NCI-H524 (cell line): ENCODE measurements around the gene OXGR1.
"Not testable (repeated sequence)": the region's sequence is repeated elsewhere in the genome, so short reads cannot be mapped to it uniquely, and the experiment has no call there.

Source experiments
- DNase-seq, 2 experiments: peaks; one replicate each; lab custom pipeline; 2025; lab: John Stamatoyannopoulos, UW

The OXGR1 gene

DNA sequence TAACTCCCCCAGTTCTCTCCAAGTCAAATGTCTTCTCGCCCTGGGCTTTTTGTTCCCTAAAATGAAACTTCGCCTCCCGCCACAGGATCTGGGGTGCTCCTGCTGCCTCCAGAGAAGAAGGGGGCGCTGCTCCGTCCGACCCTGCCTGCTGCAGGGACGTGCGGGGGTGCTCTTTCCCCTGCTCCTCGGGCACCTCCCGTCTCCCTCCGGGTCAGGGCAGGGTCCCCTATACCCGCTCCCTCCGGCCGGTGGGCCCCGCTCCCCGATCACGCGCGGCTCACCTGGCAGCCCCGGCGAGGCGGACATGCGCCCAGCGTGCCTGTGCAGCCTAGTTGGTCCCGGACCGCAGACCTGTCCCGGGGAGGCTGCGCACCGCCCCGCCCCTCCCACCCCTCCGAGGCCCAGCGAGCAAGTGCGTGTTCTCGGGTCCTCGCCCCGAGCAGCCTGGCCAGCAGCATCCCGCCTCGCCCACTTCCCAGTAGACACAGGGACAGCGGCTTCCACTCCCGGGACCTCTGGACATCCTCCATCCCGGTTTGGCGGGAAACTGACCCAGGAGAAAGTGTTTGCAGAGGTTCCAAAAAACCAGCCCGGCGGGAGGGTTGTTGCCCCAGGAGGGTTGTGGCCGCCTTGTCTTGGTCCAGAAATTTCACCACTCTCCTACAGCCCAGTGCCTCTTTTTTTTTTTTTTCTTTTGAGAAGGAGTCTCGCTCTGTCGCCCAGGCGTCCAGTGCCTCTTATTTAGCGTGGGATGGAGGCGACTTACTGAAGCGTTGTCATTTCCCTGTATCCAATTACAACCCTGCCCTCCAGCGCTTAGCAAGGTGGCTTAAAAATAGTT is at the start of gene OXGR1:
OXGR1 (minus strand) TSS at position 460 of the 841 bp plus-strand sequence. CDS start 6,717 bp downstream, outside the sequence.
- peak in 1 of 2 experiments; percentile 37 for DNase-seq

DNA sequence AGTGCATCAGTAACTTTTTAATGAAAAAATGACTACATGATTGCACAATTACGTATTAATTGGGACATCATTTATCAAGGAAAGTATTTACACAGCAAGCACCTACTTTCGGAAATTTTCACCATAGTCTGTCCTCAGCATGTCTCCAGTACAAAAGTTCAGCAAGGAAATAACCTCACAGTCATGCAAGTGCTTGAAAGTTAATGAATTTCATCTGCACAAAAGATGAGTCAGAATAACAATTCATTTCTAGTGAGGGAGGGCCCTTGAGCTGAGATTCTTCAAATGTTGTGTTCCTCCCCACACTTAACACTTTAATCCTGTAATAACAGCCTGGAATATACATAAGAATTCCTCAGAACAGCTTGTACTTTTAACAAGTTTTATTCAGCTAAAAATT is 49.0 kb upstream of the OXGR1 start:
- DNase-seq: no peak

DNA sequence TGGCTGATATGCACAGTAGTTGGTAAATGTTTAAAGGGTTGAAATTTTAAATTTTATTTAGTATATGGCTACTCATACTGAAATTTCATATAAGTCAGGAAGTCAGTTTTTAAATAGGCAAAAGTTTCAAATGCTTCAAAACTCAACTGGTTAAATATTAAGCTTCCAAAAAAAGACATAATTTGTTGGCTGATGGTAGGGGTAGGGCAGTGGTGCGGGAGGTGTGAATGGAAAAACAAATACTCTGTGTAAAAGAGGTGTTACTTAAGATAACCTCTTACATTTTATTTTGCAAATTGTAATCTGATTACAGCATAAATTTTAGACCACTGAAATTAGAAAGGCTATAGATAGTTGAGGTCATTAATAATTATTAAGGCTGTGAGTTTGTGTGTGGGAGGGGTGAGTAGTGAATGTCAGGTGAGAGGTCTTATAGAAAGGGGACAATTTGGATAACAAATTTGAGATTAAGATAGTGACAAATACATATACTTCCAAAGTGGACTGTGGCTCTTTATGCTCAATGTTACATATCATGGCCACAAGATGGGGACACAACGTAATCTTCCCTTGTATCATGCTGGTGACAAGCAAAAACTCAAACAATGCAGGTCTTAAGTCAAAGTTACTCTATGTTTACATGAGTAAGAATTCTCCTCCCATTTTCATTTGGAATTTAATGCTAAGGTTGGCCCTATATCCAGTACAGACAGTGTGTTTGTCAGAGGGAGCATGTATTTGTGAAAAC is 36.6 kb upstream of the OXGR1 start:
- peak; percentile 40 to 63 for DNase-seq

DNA sequence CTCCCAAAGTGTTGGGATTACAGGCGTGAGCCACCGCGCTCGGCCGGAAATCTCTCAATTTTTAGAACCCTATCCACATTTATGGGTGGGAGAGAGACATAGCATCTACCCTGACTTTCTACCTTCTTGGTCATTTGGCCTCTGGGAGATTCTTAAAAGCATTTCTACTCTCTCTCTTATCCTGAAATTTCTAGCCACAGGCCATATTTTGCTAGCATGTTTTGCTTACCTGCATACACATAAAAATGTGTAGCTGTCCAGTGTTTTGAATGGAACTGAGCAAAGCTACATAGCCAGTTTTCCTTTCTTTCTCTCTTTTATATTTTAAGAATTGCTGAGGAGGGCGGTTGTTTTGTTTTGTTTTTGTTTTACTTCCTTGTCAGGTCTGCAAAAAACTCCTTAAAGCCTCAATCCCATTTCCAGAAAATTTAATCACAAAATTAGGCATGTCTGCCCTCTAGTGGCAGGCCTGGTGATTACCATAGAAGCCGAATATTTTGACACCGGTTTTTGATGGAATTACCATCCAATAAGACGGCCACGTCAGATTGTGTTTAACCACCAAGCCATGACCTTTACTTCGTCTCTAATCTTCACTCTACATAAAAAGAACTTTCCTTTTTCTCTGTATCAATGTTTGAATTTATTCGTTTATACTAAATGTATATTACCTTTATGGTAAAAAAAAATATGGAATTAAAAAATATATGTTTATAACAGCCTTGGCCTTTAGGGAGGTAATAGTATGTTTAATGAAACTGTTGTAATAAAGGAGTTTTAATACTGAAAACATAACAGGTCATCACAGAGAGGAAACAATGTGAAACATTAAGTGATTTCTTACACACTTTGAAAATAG is 34.4 kb upstream of the OXGR1 start:
- DNase-seq: peak in 1 of 2 experiments; percentile 67

DNA sequence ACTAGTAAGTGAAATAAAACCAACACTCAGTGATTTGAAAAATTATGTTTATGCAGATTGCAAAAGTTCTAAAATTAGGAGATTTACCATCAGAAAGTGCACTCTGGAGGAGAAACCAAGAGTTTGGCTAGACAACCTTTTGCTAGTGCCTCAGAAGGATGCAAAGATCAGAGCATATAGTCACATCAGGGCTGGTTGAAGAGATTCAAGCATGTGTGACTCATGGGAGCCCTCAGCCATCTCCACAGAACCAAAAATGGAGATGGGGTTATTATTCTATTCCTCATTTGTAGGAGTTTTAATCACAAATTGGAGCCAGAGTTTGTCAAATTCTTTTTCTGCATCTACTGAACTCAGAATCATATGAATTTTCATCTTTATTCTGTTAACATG is 32.9 kb upstream of the OXGR1 start:
- no peak for DNase-seq

DNA sequence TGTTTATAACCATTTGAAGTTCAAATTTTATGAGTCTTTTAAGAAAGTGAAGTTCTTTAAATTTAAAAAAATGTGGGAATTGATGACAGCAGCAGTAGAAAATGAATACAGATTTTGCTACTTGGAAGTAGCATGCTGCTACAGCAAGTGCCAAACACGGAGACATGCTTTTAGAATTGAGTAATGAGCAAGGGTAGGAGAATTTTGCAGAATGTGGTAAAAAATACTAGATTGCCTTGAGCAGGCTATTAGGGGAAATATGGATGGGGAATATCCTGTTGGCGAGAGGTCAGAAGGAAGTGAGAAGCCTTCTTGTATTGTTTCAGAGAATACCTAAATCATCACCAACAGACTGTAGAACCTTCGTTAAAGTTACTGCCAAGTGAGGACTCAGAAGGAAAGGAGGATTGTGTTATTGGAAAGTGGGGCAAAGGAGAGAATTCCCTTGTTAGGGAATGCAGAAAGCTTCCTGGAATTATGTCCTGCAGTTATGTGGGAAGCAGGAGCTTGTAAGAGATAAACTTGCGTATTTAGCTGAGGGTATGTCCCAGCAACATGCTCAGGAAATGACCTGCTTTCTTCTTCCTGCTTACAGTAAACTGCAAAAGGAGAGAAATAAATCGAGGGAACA is 32.4 kb upstream of the OXGR1 start:
- DNase-seq: no peak

DNA sequence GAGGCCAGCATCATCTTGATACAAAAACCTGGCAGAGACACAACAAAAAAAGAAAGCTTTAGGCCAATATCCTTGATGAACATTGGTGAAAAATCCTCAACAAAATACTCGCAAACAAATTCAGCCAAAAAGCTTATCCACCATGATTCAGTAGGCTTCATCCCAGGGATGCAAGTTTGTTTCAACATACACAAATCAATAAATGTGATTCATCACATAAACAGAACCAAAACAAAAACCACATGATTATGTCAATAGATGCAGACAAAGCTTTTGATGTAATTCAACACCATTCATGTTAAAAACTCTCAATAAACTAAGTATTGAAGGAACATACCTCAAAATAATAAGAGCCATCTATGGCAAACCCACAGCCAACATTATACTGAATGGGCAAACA is 29.5 kb upstream of the OXGR1 start:
- not testable (repeated sequence) for DNase-seq

DNA sequence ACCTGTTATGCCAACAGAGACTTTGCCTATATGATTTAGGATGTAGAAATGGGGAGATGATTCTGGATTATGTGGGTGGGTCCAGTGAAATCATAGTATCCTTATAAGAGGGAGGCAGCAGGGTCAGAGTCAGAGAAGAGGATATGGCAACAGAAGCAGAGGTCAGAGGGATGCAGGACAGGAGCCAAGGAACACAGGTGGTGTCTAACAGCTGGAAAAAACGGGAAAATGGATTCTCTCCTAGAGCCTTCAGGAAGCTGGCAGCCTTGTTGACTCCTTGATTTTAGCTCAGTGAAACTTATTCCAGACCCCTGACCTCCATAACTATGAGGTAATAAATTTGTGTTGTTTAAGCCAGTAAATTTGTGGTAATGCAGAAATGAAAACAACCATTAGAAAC is 28.8 kb upstream of the OXGR1 start:
- no peak for DNase-seq

DNA sequence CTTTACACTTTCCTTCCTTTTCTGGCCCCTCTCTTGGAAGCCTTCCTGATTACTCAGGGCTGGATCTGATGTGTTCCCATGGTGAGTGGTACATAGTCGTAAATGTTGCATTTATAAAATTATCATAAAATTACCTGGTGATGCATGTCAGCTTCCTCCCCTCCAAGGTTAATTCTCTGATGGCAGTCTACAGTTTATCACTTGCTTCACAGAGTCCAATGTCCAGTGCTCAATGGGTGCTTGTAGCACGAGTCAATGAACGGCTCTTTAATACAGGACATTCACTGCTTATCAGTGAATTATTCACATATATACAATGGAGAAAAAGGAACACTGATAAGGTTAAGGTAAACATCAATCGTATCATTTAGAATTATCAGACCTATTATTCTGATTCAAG is 27.0 kb upstream of the OXGR1 start:
- DNase-seq: no peak

DNA sequence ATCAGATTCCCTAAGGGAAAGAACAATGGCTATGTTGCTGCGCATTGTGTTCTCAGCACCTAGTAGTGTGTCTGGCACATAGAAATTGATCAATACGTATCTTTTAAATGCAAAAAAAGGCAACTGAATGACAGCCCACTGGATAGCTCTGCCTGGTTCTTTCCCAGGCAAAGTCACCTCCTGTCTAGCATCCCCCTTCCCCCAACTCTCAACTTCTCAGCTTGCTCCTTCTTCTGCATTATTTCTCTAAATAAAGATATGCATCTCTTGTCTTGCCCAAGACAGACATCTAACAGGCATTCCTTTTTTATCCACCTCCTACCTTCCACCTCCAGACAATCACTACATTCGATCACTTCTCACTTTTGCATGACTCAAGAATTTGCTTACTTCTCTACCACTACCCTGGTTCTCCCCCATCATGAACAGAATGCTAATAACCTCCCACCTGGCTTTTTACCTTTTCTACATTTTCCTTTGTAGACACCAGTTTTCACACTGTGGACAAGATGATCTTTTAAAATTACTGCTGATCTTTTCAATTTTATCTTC is 26.5 kb upstream of the OXGR1 start:
- no peak for DNase-seq

DNA sequence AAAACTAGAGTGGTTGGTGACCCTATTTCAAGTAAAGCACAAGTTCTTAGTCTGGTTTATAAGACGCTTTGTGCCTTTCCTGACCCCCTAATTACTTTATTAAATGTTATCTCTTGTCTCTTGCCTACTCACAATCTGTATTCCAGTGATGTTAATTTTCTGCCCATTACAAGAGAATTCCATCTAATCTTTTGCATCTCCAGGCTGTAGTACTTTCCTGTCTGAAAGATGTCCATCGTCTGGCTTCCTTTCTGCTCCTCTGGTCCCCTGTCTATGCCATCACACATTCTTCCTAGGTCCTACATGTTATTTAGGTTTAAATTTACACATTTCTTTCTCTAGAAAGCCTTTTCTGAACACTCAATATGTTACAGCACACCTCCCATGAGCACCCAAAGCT is 25.9 kb upstream of the OXGR1 start:
- DNase-seq: no peak

DNA sequence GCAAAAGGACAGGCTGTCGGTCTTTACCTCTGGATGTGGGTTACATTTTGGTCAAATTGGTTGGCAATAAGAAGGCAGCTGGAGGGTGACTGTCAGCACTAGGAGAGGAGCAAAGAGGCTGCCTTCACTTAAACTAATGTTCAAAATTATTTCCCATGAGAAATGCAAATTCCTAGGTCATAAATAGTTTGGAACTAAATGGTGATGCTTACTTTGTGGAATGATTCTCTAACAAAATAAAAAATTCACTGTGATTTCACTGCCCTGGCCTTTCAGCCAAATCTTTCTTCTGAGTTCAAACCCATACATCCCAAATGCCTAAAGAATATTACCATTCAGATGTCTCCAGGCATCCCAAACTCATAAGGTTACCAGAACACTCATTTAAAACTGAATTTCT is 25.0 kb upstream of the OXGR1 start:
- no peak for DNase-seq

DNA sequence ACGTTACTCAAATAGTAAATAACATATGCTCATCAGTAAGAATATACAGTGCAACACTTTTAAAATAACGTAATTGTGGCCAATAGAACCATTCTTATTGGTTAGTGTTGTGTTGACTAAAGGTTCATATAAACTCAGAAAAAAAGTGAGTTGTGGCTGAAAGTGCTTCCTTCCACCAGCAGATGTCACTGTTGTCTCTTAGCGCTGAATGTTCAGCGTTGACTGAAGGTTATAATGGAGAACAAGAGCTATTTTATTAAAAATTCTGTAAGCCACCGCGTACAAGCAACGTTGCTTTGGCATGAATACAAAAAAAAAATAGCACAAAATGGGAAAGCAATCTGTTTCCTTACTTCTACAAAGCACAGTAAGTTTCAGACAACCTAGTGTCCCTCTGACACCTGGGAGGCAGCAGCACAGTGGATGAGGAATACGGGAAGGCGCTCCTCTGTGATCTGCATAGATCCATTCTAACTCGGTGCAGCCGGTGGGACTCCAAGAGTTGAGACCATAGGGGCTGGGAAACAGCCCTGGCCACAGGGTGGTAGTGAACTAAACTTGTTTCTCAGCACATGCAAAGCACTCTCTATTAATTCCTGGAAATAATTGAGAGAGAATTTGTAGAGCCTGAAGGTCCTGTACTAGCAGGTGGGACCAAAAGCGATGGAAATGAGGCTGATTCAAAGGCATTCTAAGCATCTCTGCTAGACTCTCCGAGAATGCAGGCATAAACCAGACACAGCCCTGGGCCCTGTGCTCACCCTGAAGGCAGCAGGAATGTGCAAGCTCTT is 23.9 kb upstream of the OXGR1 start:
- peak in 1 of 2 experiments; percentile 56 for DNase-seq

DNA sequence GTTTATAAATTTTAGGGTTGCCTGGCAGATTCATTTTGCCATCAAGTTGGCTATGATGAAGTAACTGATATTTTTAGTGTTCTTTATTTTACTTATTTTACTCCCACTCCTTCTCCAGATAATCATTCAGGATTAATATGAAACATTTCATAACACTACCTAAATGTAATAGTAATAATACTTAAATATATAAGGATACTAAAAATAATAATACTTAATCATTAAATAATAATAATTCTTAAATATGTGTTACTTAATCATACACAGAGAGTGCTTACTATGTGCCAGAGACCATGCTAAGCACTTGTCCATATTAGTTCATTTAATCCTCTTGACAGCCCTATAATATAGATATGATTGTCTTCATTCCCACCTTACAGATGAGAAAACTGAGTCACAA is 23.0 kb upstream of the OXGR1 start:
- DNase-seq: no peak

DNA sequence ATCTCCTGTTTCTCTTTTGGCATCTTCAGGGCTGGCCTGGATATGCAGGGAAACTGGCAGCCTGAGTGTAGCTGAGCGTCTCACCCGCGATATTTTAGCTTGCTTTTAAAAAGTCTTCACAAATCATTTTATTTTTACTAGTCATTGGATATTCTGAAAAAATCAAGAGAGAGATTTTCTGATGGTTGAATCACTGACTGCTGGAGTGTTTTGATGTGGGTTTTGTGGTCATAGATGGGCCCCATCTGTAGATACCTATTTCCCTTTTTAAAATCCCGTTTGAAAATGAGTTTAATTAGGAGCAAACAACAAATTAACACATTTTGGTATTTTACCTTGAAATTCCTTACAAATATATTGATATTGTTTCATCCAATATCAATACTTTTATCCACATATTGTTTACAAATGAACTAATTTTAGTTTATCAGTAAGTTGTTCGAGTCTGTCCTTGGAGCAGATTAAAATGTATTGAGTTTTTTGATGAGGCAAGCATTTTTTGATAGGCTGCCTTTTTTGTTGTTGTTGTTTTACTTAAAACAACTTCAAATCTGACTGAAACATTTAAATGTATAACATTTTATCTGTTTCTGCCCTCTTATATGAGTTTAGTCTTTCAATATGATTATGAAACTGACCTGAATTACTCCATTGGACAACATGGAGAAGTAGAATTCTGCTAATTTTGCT is 21.5 kb upstream of the OXGR1 start:
- no peak for DNase-seq

DNA sequence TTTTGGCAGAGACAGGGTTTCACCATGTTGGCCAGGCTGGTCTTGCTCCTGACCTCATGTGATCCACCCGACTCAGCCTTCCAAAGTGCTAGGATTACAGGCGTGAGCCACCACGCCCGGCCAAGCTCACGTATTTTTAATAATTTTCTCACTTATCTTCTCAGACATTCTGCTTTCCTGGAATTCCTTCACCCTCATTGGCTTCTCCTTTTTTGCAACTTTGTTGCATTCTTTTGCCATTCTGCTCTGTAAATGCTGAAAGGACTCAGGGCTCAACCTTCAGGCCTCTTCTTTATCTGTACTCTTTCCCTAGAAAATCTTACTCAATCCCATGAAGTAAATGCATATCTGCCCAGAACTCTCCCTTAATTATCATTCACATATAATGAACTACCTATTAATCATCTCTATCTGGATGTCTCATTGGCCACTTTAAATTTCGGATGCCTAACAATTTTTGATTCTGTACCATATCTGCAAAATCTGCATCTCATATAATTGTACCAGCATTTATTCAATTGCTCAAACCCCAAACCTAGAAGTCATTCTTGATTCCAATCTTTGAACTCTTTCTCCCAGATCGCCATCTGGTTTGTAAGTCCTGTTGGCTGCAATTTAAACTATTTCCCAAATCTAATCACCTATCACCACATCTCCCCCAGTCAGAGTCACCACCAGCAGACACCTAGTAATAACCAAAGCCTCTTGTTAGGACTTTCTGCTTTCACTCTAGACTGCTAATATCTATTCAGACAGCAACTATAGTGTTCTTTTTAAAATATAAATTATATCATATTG is 18.2 kb upstream of the OXGR1 start:
- no peak for DNase-seq

DNA sequence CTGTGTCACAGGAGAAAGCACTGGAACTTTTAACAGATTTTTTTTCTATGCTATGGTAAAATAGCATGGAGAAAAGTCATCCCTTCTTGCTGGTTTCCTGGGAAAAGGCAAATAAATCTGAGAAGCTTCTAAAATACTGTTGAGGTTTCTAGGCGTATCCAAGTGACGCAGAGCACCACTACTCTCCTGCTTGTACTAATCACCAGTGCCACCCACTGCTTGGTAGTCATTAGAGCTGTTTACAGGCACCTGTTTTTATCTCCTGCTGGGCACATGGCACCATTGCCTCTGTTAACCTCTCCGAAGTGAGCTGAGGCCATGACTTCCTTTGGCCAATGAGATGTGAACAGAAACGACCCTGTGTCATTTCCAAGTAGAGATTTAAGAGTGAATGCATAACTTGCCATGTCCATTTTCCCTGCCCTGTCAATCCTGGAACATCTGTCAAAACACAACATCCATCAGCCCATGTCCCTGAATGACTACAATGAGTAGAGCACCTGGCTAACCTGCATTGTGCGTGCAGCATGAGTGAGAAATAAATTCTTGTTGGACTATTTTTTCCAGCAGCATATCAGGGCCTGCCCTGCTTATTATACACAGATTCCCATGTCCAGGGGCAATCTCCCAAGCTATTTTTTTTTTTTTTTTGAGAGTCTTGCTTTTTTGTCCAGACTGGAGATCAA is 17.3 kb upstream of the OXGR1 start:
- DNase-seq: no peak

DNA sequence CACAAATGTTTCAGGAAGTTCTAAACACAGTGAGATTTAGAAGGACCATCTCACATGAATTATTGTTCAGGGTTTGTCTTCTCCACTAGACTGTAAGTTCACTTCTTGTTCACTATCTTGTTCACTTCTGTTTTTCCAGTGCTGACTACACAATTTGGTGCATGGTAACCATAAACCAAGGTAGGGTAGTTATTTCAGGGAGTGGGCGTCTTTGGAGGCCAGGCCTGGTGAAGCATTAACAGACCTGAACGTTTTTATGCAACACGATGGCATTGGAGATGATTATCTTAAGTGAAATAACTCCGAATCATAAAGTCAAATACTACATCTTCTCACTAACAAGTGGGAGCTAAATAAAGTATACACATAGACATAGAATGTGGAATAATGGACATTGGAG is 14.4 kb upstream of the OXGR1 start:
- no peak for DNase-seq
